Measurements from ENCODE around the gene ALDH18A1.
"Not testable (repeated sequence)": the region's sequence is repeated elsewhere in the genome, so short reads cannot be mapped to it uniquely, and the experiment has no call there.

Gene ALDH18A1

GRCh38 chr10:95656291-95657164, at the start of gene ALDH18A1:
Gene ALDH18A1, minus strand, starts transcription at chr10:95656711. Its CDS starts 3,334 bp downstream, at chr10:95653377.
- H3K27ac ChIP-seq: peak within 1 kb of the TSS in 19 of 21 experiments; percentile 5 to 87 (median 79)
- peak within 1 kb of the TSS; percentile 71 to 99 (median 78) for H3K4me3 ChIP-seq

GRCh38 chr10:95698415-95698814, 41.9 kb upstream of the ALDH18A1 start:
- Histone ChIP-seq H3K4me3 (no peak overlapping the region), H3K27ac (peak overlapping the region in 5 of 21 experiments; percentile 9 to 78 (median 63))

- H3K4me3 ChIP-seq: no peak overlapping the region
- H3K27ac ChIP-seq: peak overlapping the region in 7 of 21 experiments; percentile 2 to 78 (median 63)
Measured at GRCh38 chr10:95697429-95697828, 40.9 kb upstream of the ALDH18A1 start.

- H3K4me3 ChIP-seq: no peak overlapping the region
- H3K27ac ChIP-seq: peak overlapping the region in 1 of 21 experiments; percentile 49
Measured at GRCh38 chr10:95694665-95695064, 38.2 kb upstream of the ALDH18A1 start.

GRCh38 chr10:95693668-95694534, 37.4 kb upstream of the ALDH18A1 start, which contains the start of gene TCTN3:
Gene TCTN3, minus strand, starts transcription at chr10:95693927. Its CDS starts 28 bp downstream, at chr10:95693899.
- Histone ChIP-seq H3K27ac (peak within 1 kb of the TSS in 20 of 21 experiments; percentile 39 to 94 (median 84)), H3K4me3 (peak within 1 kb of the TSS; percentile 71 to 97 (median 78))

GRCh38 chr10:95693071-95693667, 36.7 kb upstream of the ALDH18A1 start:
- peak overlapping the region; percentile 71 to 97 (median 78) for H3K4me3 ChIP-seq
- peak overlapping the region in 20 of 21 experiments; percentile 39 to 94 (median 84) for H3K27ac ChIP-seq

- no peak overlapping the region for H3K27ac ChIP-seq
- no peak overlapping the region for H3K4me3 ChIP-seq
Measured at GRCh38 chr10:95691281-95691680, 34.8 kb upstream of the ALDH18A1 start.

GRCh38 chr10:95688648-95689047, 32.1 kb upstream of the ALDH18A1 start:
- Histone ChIP-seq H3K27ac (no peak overlapping the region), H3K4me3 (no peak overlapping the region)

GRCh38 chr10:95683966-95684365, 27.5 kb upstream of the ALDH18A1 start:
- Histone ChIP-seq H3K4me3 (no peak overlapping the region), H3K27ac (no peak overlapping the region)

- H3K4me3 ChIP-seq: no peak overlapping the region
Measured at GRCh38 chr10:95675403-95676116, 19.0 kb upstream of the ALDH18A1 start.

GRCh38 chr10:95674643-95675042, 18.1 kb upstream of the ALDH18A1 start:
- no peak overlapping the region for H3K4me3 ChIP-seq
- H3K27ac ChIP-seq: no peak overlapping the region

More at GRCh38 chr10:95675403-95676116, 19.0 kb upstream of the ALDH18A1 start:
- H3K27ac ChIP-seq: no peak overlapping the region

GRCh38 chr10:95672641-95673040, 16.1 kb upstream of the ALDH18A1 start:
- H3K27ac ChIP-seq, H3K4me3 ChIP-seq: not testable (repeated sequence)

GRCh38 chr10:95664543-95664942, 8.0 kb upstream of the ALDH18A1 start:
- Histone ChIP-seq H3K27ac (no peak overlapping the region), H3K4me3 (no peak overlapping the region)

GRCh38 chr10:95663496-95663895, 7.0 kb upstream of the ALDH18A1 start:
- Histone ChIP-seq H3K4me3 (no peak overlapping the region), H3K27ac (peak overlapping the region in 2 of 21 experiments; percentile 12 to 13)

GRCh38 chr10:95661818-95662217, 5.3 kb upstream of the ALDH18A1 start:
- no peak overlapping the region for H3K4me3 ChIP-seq
- no peak overlapping the region for H3K27ac ChIP-seq

GRCh38 chr10:95660283-95660682, 3.8 kb upstream of the ALDH18A1 start:
- H3K27ac ChIP-seq: no peak overlapping the region

GRCh38 chr10:95657250-95657649, 739 bp upstream of the ALDH18A1 start:
- Histone ChIP-seq H3K27ac (peak overlapping the region in 7 of 21 experiments; percentile 5 to 87 (median 77)), H3K4me3 (peak overlapping the region in 5 of 7 experiments; percentile 71 to 99 (median 92))

More at GRCh38 chr10:95660283-95660682, 3.8 kb upstream of the ALDH18A1 start:
- no peak overlapping the region for H3K4me3 ChIP-seq

GRCh38 chr10:95655571-95656290, 780 bp downstream of the ALDH18A1 start:
- H3K4me3 ChIP-seq: peak overlapping the region; percentile 71 to 99 (median 78)
- peak overlapping the region in 19 of 21 experiments; percentile 5 to 87 (median 79) for H3K27ac ChIP-seq

Measured in skin epidermis (tissue), 12 donors.